WI38 (cell line): ENCODE data around the gene TPSD1.
"Not testable (repeated sequence)": the region's sequence is repeated elsewhere in the genome, so short reads cannot be mapped to it uniquely, and the experiment has no call there.

ENCODE experiments used
- H3K4me3 ChIP-seq: 2 replicates; pipeline ENCODE4 v1.5.1; 2011; ENCODE audit warnings: low read depth, mild to moderate bottlenecking, control low read depth, low read length
- CTCF ChIP-seq: IDR thresholded peaks from 2 replicates; pipeline ENCODE4 v1.5.1; 2012; ENCODE audit warnings: low read depth, mild to moderate bottlenecking, control low read depth, low read length

Gene TPSD1

DNA sequence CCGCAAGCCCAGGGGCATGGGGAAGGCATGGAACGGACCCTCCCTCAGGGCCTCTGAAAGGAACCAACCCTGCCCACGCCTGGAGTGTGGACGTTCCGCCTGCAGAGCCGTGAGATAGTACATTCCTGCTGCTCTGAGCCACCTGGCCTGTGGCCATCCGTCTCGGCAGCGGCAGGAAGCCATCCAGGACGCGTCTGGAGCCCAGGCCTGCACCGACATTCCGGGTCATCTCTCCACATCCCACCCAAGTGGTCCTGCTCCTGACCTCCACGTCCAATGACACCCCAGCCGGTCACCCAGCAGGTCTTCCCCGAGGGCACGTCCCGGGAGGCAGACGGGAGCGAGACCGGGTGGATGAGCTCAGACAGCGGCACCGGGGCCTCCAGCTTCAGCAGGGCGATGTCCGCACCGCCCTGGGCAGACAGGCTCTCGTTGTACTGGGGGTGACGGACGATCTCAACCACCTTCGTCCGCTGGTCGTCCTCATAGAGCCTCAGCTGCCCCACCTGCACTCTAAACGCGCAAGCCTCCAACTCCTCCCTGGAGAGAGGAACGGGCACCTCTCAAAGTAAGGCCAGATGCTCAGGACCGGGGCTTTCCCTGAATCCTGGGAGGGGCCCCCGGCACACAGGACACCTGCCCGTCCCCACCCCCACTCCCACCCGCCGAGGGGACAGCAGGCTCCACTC is 32.3 kb downstream of the TPSD1 start:
- TF ChIP-seq CTCF: no peak
- no peak overlapping the region for H3K4me3 ChIP-seq

- no peak for TF ChIP-seq CTCF
- H3K4me3 ChIP-seq: no peak overlapping the region
Measured at GRCh38 chr16:1288813-1289476, 33.1 kb downstream of the TPSD1 start.

DNA sequence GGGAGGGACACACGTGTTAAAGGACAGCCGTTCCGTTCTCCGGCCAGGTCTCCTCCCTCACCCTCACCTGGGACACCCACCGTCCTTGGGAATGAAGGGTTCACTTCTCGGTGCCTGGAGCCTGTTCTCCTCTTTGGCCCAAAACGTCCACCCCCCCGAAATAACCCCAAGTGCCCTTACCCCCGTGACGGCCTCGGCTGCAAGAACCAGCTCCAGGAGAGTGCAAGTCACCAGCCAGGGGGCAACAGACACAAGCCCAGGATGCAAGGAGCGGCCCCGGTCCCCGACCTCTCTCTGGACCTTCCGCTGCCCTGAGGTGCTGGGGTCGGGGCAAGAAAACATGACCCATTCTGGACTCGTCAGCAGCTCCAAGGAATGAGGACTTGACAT is 33.6 kb downstream of the TPSD1 start:
- no peak overlapping the region for H3K4me3 ChIP-seq

GRCh38 chr16:1290063-1290501 is 34.2 kb downstream of the TPSD1 start:
- TF ChIP-seq CTCF: no peak
- no peak overlapping the region for H3K4me3 ChIP-seq

More for the DNA sequence above, 33.6 kb downstream of the TPSD1 start:
- TF ChIP-seq CTCF: no peak

DNA sequence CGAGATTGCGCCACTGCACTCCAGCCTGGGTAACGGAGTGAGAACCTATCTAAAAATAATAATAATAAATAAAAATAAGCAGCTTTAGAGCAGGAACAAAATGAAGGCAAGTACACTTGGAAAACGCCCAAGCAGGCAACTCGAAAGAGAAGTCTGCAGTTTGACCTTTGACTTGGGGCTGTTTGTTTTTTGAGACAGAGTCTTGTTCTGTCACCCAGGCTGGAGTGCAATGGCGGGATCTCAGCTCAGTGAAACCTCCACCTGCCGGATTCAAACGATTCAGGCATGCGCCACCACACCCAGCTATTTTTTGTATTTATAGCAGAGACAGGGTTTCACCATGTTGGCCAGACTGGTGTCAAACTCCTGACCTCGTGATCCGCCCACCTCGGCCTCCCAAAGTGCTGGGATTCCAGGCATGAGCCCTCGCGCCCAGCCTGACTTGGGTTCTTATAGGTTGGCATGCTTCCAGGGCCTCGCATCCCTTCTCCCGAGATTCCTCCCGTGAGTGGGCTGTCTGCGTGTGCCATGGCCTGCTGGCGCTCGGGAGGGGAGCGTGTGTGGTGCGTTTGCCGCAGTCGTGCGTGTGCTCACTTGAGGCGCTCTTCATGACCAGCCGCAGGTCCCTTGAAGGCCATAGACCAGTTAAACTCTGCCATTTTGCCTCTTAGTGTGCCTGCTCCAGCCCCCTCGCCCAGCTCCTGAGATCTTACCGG is 35.1 kb downstream of the TPSD1 start:
- TF ChIP-seq CTCF: no peak
- H3K4me3 ChIP-seq: no peak overlapping the region

DNA sequence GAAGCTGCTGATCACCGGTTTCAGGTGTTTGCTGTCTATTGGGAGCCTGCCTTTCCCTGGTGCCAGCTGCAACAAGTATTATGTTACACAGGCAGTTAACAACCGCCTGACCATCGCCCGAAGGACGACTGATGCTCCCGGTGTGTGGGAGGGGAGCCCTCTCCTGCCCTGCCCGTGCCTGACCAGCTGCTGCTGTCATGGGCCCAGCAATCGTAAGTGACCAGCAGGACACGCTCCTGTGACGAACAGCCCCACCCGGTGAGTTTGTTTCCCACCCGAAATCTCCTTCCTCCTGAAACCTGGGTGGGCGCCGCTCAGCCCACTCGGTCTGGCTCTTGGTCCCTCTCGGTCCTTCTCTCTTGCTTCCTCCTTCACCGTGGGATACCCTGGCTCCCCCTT is 35.7 kb downstream of the TPSD1 start:
- no peak for TF ChIP-seq CTCF
- H3K4me3 ChIP-seq: no peak overlapping the region

- not testable (repeated sequence) for H3K4me3 ChIP-seq
Measured at GRCh38 chr16:1292208-1292607, 36.3 kb downstream of the TPSD1 start.

GRCh38 chr16:1292808-1293207 is 36.9 kb downstream of the TPSD1 start:
- H3K4me3 ChIP-seq: not testable (repeated sequence)
